NOMO-1 treated with dmso at 0.1 percent for 144 hours (cell line): Measurements from ENCODE around the gene C2CD5.
A peak's percentile ranks its signal among the peaks of the same experiment; 100 is the strongest.
"Not testable (repeated sequence)": the region's sequence is repeated elsewhere in the genome, so short reads cannot be mapped to it uniquely, and the experiment has no call there.

Source experiments
- DNase-seq: peaks from one replicate; lab custom pipeline; 2025; ENCODE audit not compliant: unreplicated experiment; lab: John Stamatoyannopoulos, UW

C2CD5 gene

DNA sequence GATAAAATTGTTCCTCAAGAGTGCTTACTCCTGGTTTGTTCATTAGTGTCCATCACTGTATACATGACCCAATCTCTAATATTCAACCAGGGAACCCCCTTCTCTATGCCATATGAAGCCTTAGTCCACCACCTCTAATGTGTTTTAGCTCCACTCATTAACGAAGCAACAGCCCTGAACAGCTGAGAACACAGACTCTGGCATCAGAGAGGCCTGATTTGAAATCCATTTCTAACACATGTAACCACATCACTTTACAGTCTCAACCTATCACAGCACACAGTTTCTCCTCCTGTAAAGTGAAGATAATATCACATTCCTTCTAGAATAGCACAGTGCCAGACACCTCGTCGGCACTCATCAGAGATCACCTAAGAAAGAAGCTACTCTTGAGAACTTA lies 64.3 kb downstream of the C2CD5 start:
- no peak for DNase-seq

DNA sequence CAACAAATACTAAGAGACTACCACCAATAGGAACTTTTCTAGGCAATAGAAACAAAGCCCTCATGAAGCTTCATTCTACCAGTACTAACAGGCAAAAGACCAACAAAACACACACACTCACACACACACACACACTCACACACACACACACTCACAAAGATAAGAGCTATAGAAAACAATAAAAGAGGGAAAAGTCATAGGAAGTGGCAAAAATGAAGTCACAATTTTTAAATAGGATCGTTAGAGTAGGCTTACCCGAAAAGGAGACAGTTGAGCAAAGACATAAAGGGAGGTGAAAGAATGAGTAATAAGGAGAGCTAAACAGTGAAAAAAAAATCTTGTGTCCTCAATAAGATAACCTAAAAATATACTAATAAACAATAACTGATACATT lies 66.5 kb downstream of the C2CD5 start:
- DNase-seq = no peak

DNA sequence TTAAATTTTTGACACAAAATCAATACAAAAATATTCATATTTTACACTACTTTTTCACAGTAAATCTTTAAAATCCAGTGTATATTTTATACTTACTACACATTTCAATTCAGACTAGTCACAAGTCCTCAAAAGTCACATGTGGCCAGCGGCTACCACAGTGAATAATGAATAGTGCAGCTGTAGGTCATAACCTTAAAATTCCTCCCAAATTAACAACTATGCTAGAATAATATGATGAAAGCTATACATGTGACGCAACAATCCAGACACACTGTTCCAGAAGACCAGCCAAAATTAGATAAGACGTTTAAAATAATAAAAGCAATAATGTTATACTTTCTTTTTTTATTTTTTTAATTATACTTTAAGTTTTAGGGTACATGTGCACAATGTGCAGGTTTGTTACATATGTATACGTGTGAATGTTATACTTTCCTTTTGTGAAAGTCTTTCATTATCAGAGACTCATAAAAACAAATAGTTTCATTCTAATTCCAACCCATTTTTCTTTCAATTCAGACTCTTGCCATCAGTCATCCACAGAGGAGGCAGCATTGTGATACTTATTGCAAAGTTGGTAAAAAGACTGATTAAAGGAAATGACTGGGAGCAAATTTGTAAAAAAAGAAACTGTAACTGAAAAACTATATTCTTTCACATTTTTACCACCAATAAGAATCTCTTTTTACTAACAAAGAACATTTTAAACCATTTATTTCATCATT lies 67.0 kb downstream of the C2CD5 start:
- no peak for DNase-seq

DNA sequence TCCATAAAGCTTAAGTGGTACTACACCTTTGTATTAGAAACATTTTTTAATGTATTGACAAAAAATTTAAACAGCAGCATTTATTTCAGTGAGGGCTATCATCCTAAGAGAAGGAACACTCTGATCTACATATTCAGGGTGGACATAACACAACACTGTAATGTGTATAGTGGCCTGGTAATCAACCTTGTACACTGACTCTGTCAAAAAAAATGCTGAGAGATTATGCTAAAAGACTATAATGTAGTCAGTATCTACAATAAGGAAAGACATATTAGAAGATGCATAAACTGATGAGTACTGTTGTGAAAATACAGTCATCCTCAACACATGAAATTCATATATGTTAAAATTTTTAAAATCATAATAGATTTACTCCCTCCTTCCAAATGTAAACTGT lies 68.2 kb downstream of the C2CD5 start:
- DNase-seq = no peak

DNA sequence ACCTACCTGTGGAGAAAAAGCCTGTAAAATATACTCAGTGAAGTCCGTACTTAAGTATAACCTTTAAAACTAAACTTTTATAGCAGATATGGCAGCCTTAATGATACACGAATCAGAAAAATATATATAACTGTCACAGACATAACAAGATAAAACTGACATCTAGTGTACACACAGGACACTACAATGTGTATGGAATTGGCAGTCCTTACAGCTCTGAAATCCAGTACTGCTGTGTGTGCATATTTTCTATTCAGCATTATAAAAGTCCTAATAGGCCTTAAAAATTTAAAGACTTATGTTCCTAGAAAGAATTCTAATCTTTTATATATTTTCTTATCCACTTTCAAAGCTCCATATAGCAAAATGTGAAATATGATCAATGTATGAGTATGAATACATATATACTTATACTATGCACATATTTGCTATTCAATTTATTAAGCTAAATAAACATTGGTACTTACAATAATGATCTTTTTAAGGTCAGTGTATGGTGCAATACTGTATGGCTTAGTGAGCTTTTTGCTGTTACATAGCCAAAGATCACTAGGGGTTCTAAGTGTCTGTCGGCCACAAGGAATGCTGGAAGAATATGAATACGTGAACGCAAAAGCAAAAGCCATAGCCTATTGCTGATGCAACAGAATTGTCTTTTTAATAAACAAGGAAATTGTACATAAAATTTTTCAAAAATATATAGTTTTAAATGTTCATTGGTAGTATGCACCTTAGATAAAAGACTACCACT lies 69.2 kb downstream of the C2CD5 start:
- DNase-seq = no peak

DNA sequence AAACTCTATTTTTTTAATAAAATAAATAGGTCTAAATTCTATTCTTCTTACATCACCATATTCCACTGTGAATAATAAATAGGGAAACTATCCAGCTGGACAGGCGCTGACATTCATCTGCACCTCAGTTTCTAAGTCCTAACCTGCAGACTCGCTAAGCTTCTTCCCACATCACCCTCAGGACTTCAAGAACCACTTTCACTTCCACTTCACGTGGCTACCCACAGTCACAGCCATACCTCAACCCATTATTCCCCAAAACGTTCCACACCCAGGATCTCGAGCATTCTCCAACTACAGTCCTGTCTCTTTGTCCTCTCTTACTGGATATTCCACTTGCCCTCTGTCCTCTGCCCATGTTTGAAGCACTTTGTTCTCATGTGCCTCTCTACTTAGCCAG lies 71.1 kb downstream of the C2CD5 start:
- no peak for DNase-seq

DNA sequence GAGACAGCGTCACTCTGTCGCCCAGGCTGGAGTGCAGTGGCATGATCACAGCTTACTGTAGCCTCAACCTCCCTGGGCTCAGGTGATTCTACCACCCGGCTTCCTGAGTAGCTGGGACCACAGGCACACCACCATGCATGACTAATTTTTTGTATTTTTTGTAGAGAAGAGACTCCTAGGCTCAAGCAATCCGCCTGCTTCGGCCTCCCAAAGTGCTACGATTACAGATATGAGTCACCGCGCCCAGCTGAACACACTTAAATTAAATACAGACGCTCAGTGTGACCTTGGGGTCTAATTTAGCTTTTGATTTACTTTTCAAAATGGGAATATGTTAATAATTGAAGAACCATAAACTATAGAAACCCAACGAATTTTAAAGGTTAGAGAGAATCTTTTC lies 77.2 kb downstream of the C2CD5 start:
- DNase-seq = no peak

DNA sequence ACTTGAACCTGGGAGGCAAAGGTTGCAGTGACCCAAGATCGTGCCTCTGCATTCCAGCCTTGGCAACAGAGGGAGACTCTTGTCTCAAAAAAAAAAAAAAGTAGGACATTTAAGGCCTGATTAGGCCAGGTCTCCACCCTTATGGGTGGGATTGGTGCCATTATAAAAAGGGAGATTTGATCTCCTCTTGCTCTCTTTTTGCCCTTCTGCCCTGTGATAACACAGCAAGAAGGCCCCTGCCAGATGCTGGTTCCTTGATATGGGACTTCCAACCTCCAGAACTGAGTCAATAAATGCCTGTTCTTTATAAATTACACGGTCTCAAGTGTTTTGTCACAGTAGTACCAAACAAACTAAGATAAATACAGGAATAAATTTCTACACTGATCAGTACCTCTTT lies 81.0 kb downstream of the C2CD5 start:
- DNase-seq = no peak

DNA sequence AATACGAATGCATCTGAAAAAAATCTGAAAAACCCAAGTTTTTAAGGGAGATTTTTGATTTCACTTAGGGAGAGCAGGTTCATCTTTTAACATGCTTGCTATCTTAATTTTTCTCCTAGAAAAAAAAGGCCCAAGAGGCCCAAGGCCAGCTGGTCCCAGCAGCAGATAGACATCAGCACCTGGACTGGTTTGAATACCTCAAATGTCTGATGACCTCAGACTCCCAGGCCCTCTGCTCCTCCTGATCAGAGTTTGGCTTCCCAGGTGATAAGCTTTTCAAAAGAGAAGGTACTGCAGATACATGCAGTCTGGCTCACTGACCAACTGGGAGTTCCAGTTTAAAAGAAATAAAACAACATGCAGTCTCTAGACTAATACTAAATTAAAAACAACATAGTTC lies 82.6 kb downstream of the C2CD5 start:
- no peak for DNase-seq

DNA sequence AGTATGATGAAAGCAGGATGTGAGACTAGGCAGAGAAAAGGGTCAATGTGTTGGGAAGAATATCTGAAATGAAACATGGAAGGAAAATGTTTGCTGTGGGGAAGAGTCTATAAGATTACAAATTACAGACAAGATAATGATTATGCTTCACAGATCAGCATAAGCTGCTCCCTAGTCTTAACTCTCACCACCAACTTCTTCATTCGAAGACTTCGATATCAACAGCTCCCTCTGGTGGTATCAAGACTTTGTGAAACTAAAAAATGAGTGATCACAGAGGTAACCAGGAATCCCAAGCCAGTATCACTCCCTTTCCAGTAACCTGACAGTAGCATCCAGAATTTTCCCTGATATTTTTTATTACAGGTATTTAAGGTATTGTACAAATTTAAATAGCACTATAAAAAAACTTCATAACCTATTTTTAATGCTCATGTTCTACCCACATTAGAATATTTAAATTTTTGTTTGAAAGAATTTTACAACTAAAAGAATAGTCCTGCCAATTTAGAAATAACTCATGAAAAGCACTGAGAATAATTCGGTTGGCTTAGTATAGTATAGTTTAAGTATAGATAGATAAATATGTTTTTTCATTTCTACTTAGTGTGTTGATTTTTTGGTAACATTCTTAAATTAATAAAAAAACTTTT lies 84.4 kb downstream of the C2CD5 start:
- peak; percentile 20 for DNase-seq

DNA sequence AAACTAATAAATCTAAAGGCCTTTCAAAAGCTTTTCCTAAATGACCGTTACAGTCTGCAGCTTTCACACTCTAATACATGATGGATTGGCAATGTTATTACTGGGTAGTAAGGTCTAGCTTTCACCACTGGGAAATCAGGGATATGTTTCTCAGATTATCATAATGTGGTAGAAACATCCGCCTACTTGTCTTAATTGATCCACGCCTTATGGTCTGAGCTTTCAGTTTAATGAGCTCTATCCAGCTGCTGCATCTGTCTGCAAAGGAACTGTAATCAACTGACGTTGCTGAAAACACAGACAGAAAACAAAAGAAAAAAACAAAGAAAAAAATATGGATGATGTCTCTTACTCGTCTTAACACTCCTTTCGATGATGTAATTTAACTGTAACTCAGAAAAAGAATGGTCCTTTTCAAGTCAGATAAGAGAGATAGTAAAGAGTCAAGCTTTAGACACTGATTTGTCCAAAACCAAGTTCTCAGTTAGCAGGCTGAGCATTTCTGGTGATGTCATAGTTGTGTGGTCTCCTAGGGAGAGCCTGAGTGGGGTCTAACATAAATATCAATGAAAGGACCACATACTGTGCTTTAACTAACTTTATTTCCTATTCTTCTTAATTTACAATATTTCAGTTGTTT lies 85.9 kb downstream of the C2CD5 start:
- DNase-seq = no peak

DNA sequence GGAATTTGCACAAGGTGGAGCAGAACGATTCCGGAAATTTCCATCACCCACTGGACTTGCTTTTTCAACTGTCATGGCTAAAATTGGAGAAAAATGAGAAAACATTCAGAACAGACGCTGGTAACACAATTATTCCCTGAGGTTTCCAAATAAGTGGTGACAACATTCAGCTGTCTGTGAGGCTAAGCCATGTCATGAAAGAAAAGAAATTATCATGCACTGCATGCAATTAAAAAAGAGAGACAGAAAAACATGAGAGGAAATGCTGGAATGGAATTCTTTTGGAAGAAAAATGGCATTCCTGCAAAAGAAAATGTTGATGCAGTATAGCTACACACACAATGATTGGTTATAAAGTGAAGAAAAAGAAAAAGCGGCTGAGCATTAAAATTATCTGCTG lies 87.3 kb downstream of the C2CD5 start:
- no peak for DNase-seq

DNA sequence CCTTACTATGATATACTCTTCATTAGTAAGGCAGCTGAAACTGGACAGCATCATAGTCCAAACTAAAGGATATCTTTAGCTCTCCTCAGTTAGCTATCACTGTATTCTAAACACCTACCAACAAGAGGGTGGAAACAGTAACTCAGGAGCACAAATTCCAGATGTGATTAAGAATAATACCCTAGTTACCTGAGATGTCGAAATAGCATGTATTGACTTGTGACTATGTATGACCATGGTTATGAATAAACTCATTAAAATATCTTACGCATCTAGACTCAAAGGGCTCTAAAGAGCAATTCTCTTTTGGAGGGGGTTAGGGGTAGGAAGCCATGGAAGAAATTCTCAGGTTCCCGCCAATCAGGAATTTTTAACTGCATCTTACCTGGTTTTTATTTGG lies 90.8 kb downstream of the C2CD5 start:
- no peak for DNase-seq

DNA sequence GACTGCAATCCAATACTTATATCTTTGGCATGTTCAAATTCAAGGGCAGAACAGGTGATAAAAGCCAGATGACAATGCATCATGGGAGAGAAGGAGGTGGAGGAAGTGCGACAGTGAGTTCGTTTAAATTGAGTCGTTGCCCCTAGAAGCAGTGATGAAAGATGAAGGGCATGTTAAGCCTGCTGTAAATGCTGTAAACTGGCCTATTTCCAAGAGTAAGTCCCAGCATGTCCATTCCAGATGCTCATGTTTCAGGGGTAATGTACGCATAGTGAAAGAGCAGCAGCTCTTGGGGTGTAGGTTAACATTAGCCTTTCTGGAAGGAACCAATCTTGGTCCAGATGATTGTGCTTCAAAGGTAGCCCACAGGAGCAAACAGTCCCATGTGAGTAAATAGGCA lies 97.1 kb downstream of the C2CD5 start:
- no peak for DNase-seq

DNA sequence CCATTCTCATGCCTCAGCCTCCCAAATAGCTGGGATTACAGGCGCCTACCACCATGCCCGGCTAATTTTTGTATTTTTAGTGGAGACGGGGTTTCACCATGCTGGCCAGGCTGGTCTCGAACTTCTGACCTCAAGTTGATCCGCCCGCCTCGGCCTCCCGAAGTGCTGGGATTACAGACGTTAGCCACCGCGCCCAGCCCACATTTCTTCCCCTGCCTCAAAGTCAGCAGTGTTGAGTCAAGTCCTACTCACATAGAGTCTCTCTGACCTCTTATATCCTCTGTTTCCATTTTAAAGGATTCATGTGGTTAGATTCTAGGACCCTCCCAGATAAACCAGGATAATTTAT lies 100.1 kb downstream of the C2CD5 start:
- not testable (repeated sequence) for DNase-seq

DNA sequence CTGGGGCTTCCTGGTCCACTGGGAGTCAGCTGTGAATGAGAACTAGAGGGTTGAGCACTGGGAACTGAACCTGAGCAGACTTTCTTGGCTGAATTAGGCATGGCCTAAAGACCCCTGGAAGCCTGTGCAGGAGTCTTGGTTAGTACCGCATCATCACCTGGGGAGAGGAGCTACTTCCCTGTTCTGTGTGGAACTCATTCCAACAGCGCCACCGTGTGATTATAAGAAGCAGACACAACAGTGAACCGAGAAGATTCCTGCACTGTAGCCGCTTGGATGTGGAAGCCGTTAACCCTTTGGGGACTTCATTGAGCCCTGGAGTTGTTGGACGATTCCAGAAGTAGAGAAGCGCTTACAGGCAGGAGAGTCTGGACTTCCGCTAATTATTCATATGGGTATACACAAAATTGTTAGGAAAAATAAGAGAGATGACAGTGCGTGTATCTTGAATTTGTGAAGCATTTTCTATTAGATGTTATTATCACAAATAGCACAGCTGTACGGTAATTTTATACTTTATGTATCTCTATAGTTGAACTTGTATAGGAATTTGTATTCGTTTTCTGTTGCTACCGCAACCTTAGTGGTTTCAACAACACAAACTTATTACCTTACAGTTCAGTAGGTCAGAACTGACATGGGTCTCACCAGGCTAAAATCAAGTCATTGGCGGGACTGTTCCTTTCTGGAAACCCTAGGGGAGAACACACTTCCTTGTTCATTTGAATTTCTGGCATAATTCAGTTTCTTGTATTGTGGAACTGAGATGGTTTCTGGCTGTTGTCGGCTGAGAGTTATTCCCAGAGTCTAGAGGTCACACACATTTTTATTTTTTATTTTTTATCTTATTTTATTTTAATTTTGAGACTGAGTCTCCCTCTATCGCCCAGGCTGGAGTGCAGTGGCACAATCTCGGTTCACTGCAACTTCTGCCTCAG lies 100.7 kb downstream of the C2CD5 start:
- DNase-seq = peak; percentile 19

DNA sequence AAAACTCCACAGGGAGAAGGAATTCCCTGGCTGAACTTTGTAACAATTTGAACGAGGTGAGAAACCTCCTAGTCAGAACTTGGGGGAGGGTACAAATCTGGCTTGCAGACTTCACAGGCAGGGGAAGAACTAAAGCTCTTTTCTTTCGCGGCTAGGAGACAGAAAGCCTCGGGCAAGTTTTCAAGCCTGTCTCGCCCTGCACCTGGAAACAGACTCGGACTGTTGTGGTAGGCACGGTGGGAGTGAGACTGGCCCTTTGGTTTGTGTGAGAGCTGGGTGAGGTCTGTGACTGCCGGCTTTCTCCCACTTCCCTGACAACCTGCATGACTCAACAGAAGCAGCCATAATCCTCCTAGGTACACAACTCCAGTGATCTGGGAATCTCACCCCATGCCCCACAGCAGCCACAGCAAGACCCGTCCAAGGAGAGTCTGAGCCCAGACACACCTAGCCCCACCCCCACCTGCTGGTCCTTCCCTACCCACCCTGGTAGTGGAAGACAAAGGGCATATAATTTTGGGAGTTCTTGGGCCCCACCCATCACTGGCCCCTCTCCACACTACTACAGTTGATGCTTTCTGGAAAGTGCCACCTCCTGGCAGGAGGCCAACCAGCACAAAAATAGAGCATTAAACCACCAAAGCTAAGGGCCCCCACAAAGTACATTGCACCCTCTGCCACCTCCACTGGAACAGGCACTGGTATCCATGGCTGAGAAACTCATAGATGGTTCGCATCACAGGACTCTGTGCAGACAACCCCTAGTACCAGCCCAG lies 107.1 kb downstream of the C2CD5 start:
- no peak for DNase-seq

DNA sequence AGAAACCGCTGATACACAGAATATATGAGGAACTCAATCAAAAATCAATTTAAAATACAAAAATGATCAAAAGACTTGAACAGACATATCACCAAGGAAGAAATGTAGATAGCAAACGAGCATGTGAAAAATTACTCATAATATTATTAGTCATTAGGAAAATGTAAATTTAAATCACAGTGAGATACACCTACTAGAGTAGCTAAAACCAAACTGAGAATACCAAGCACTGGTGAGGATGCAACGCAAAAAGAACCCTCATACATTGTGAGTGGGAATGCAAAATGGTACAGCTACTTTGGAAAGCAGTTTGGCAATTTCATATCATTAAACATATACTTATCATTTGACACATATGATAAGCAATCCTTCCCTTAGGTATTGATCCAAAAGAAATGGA lies 108.8 kb downstream of the C2CD5 start:
- no peak for DNase-seq

DNA sequence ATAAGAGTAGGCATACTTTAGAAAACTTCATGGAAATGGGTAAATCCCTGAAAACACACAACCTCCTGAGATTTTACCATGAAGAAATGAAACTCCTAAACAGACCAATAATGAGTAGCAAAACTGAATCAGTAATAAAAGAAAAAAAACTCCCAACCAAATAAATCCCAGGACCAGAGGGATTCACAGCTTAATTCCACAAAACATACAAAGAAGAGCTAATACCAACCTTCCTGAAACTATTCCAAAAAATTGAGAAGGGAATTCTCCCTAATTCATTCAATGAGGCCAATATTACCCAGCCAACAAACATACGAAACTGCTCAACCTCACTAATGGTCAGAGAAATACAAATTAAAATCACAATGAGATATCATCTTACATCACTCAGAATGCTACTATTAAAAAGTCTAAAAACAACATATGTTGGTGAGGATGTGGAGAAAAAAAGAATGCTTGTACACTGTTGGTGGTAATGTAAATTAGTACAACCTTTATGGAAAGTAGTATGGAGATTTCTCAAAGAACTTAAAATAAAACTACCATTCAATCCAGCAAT lies 112.6 kb downstream of the C2CD5 start:
- no peak for DNase-seq

DNA sequence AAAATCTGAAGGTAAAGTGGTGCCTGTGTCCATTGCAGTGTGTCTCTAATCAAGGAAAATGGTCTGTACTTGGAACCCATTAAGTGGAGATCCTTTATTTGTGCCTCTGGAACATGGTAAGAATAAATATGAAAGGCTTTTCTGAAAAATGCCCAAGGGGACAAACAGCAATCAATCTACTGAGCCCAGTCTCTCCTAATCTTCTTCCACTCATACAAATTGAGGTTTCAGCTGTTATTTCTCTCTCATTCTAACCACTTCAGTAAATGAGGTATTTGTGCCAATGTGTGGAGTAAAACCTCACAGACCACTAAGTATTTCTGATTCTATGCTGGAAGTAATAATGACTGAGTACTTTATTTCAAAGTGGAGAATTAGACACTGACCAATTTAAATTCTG lies 127.5 kb downstream of the C2CD5 start:
- DNase-seq = no peak
